Lower leg skin (tissue), 3 donors: ENCODE measurements around the gene TFPI2.

Source experiments
- CTCF ChIP-seq, 3 donors: fragments of 450-650 bp; IDR thresholded peaks; one replicate each; pipeline ENCODE4 v1.5.1; 2016; ENCODE audit warnings: antibody characterized with exemption in 3 of 3, mild to moderate bottlenecking in 3 of 3, moderate library complexity in 2 of 3
- POLR2A ChIP-seq, 2 donors: fragments of 450-650 bp; IDR thresholded peaks; one replicate each; pipeline ENCODE4 v1.6.1; 2016 to 2017; ENCODE audit warnings: antibody characterized with exemption in 2 of 2, mild to moderate bottlenecking in 1 of 2, moderate library complexity in 1 of 2

- TF ChIP-seq CTCF (IDR thresholded peaks at IDR 0.05), result no peak
- no peak for TF ChIP-seq POLR2A (IDR thresholded peaks at IDR 0.05)
These were observed 501 bp downstream of the TFPI2 start for GRCh38 chr7:93890041-93890463.
